ENCODE data around the gene SETD2. TPM values are rescaled to one million over a fixed set of nuclear protein-coding genes. Genes with fewer than 3 reads are reported as not detected.
"Not testable (repeated sequence)": the region's sequence is repeated elsewhere in the genome, so short reads cannot be mapped to it uniquely, and the experiment has no call there.

SETD2 gene
- total and polyA plus RNA-seq, 2 experiments from 2014 or later = 16.7 to 45.2 TPM

DNA sequence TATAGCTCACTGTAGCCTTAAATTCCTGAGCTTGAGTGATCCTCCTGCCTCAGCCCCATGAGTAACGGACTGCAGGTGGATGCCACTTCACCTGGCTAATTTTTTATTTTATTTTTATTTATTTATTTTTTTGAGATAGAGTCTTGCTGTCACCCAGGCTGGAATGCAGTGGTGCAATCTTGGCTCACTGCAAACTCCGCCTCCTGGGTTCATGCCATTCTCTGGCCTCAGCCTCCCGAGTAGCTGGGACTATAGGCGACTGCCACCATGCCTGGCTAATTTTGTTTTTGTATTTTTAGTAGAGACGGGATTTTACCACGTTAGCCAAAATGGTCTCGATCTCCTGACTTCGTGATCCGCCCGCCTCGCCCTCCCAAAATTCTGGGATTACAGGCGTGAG lies 16.1 kb upstream of the SETD2 start:
- H3K4me3 Mint-ChIP-seq; H3K27me3 ChIP-seq (ENCODE audit: insufficient read depth); H3K4me2 ChIP-seq; H4K20me1 ChIP-seq (replicated peaks; ENCODE audit: insufficient read depth); H3K27ac Mint-ChIP-seq; ATAC-seq; H3F3A ChIP-seq (replicated peaks; ENCODE audit: low read depth); DNase-seq (ENCODE audit: low spot score); H3K9me3 Mint-ChIP-seq; H3K4me1 ChIP-seq (ENCODE audit: insufficient read depth); H3K4me3 ChIP-seq; H3K36me3 ChIP-seq (ENCODE audit: insufficient read depth); H3K27ac ChIP-seq (ENCODE audit: low read depth); H2AFZ ChIP-seq; H3K4me1 Mint-ChIP-seq; H3K27me3 Mint-ChIP-seq (ENCODE audit: insufficient read depth, low read depth, poor library complexity); H3K9me2 ChIP-seq (ENCODE audit: insufficient read depth); H3K79me2 ChIP-seq (replicated peaks; ENCODE audit: insufficient read depth): not testable (repeated sequence)
- H3K36me3 Mint-ChIP-seq (ENCODE audit: low read depth) = peaks cover 18% of the 10 kb centered on the region; the same call in 2 of the 3 replicates

- H3K27ac Mint-ChIP-seq = no peak overlapping the region
- no peaks in the 10 kb centered on the region for H3K4me1 ChIP-seq (ENCODE audit: insufficient read depth)
- ATAC-seq = no peak
- no peaks in the 10 kb centered on the region for H3K9me2 ChIP-seq (ENCODE audit: insufficient read depth)
- H3K27me3 ChIP-seq (ENCODE audit: insufficient read depth) = no peaks in the 10 kb centered on the region
- H2AFZ ChIP-seq = no peak overlapping the region
- peaks cover 22% of the 10 kb centered on the region; the same call in 2 of the 3 replicates for H3K36me3 Mint-ChIP-seq (ENCODE audit: low read depth)
- no peak overlapping the region for H3K27ac ChIP-seq (ENCODE audit: low read depth)
- no peaks in the 10 kb centered on the region for H3K4me1 Mint-ChIP-seq
- H3K9me3 Mint-ChIP-seq = no peaks in the 10 kb centered on the region
- no peaks in the 10 kb centered on the region for H4K20me1 ChIP-seq (replicated peaks; ENCODE audit: insufficient read depth)
- H3F3A ChIP-seq (replicated peaks; ENCODE audit: low read depth) = no peaks in the 10 kb centered on the region
- H3K36me3 ChIP-seq (ENCODE audit: insufficient read depth) = 0 out of 2 replicates have a peak, but pooled peaks cover 5% of the 10 kb centered on the region
- H3K4me3 Mint-ChIP-seq = no peak overlapping the region
- DNase-seq (ENCODE audit: low spot score) = no peak
- no peak overlapping the region for H3K4me2 ChIP-seq
- H3K79me2 ChIP-seq (replicated peaks; ENCODE audit: insufficient read depth) = no peaks in the 10 kb centered on the region
- peaks cover 4% of the 10 kb centered on the region for H3K27me3 Mint-ChIP-seq (ENCODE audit: insufficient read depth, low read depth, poor library complexity)
- no peak overlapping the region for H3K4me3 ChIP-seq
- no peak for TF ChIP-seq ZNF331 (CRISPR knock-in tag; IDR thresholded peaks at IDR 0.05; ENCODE audit: low read depth)
- TF ChIP-seq POLR2AphosphoS5 (IDR thresholded peaks at IDR 0.05; ENCODE audit: low read depth) = no peak
- TF ChIP-seq, protein P1, sequence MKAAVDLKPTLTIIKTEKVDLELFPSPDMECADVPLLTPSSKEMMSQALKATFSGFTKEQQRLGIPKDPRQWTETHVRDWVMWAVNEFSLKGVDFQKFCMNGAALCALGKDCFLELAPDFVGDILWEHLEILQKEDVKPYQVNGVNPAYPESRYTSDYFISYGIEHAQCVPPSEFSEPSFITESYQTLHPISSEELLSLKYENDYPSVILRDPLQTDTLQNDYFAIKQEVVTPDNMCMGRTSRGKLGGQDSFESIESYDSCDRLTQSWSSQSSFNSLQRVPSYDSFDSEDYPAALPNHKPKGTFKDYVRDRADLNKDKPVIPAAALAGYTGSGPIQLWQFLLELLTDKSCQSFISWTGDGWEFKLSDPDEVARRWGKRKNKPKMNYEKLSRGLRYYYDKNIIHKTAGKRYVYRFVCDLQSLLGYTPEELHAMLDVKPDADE (IDR thresholded peaks at IDR 0.05) = no peak
- TF ChIP-seq, protein P2, sequence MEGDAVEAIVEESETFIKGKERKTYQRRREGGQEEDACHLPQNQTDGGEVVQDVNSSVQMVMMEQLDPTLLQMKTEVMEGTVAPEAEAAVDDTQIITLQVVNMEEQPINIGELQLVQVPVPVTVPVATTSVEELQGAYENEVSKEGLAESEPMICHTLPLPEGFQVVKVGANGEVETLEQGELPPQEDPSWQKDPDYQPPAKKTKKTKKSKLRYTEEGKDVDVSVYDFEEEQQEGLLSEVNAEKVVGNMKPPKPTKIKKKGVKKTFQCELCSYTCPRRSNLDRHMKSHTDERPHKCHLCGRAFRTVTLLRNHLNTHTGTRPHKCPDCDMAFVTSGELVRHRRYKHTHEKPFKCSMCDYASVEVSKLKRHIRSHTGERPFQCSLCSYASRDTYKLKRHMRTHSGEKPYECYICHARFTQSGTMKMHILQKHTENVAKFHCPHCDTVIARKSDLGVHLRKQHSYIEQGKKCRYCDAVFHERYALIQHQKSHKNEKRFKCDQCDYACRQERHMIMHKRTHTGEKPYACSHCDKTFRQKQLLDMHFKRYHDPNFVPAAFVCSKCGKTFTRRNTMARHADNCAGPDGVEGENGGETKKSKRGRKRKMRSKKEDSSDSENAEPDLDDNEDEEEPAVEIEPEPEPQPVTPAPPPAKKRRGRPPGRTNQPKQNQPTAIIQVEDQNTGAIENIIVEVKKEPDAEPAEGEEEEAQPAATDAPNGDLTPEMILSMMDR (conservative IDR thresholded peaks at IDR 0.05; ENCODE audit: low read depth in 2 of 2) = no peak
- no peak for TF ChIP-seq ZNF114 (CRISPR knock-in tag; IDR thresholded peaks at IDR 0.05)
- TF ChIP-seq ZNF462 (CRISPR knock-in tag; IDR thresholded peaks at IDR 0.05) = no peak
- TF ChIP-seq EZH2 (IDR thresholded peaks at IDR 0.05; ENCODE audit: low read depth, unreplicated experiment) = no peak
- TF ChIP-seq, protein P3, sequence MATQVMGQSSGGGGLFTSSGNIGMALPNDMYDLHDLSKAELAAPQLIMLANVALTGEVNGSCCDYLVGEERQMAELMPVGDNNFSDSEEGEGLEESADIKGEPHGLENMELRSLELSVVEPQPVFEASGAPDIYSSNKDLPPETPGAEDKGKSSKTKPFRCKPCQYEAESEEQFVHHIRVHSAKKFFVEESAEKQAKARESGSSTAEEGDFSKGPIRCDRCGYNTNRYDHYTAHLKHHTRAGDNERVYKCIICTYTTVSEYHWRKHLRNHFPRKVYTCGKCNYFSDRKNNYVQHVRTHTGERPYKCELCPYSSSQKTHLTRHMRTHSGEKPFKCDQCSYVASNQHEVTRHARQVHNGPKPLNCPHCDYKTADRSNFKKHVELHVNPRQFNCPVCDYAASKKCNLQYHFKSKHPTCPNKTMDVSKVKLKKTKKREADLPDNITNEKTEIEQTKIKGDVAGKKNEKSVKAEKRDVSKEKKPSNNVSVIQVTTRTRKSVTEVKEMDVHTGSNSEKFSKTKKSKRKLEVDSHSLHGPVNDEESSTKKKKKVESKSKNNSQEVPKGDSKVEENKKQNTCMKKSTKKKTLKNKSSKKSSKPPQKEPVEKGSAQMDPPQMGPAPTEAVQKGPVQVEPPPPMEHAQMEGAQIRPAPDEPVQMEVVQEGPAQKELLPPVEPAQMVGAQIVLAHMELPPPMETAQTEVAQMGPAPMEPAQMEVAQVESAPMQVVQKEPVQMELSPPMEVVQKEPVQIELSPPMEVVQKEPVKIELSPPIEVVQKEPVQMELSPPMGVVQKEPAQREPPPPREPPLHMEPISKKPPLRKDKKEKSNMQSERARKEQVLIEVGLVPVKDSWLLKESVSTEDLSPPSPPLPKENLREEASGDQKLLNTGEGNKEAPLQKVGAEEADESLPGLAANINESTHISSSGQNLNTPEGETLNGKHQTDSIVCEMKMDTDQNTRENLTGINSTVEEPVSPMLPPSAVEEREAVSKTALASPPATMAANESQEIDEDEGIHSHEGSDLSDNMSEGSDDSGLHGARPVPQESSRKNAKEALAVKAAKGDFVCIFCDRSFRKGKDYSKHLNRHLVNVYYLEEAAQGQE (IDR thresholded peaks at IDR 0.05; ENCODE audit: unreplicated experiment) = no peak
- TF ChIP-seq EZH2phosphoT487 (IDR thresholded peaks at IDR 0.05; ENCODE audit: unreplicated experiment) = no peak
These were observed 12.7 kb upstream of the SETD2 start for GRCh38 chr3:47176582-47176981.

Measured in GM23338 (cell line).